ENCODE data around the gene PTPRA.
"Not testable (repeated sequence)": the region's sequence is repeated elsewhere in the genome, so short reads cannot be mapped to it uniquely, and the experiment has no call there.

Gene PTPRA

GRCh38 chr20:3045816-3046676, 172.8 kb downstream of the PTPRA start, which contains the start of gene MRPS26:
MRPS26 (plus strand) TSS chr20:3046052; CDS start chr20:3046069, 17 bp downstream.
- DNase-seq = peak; percentile 85

- no peak for DNase-seq
Measured at GRCh38 chr20:3046677-3047462, 173.6 kb downstream of the PTPRA start.

GRCh38 chr20:3047486-3048419, 174.5 kb downstream of the PTPRA start:
- DNase-seq = no peak

GRCh38 chr20:3051385-3052019, 178.2 kb downstream of the PTPRA start:
- no peak for DNase-seq

GRCh38 chr20:3059489-3059888, 186.2 kb downstream of the PTPRA start:
- no peak for DNase-seq

- not testable (repeated sequence) for DNase-seq
Measured at GRCh38 chr20:3064119-3064518, 190.8 kb downstream of the PTPRA start.

GRCh38 chr20:3067139-3068014, 194.1 kb downstream of the PTPRA start:
- DNase-seq = no peak

GRCh38 chr20:3068075-3068474, 194.8 kb downstream of the PTPRA start:
- no peak for DNase-seq

GRCh38 chr20:3068986-3069900, 196.0 kb downstream of the PTPRA start:
- no peak for DNase-seq

GRCh38 chr20:3070725-3071124, 197.4 kb downstream of the PTPRA start:
- no peak for DNase-seq

GRCh38 chr20:3071266-3071609, 198.0 kb downstream of the PTPRA start:
- no peak for DNase-seq

- DNase-seq = peak; percentile 56
Measured at GRCh38 chr20:3071610-3072529, 198.6 kb downstream of the PTPRA start, which contains the start of gene OXT. OXT (plus strand) TSS chr20:3071620; CDS start chr20:3071656, 36 bp downstream.

- DNase-seq = no peak
Measured at GRCh38 chr20:3072530-3073250, 199.4 kb downstream of the PTPRA start.

GRCh38 chr20:3073251-3073643, 200.0 kb downstream of the PTPRA start:
- not testable (repeated sequence) for DNase-seq

- no peak for DNase-seq
Measured at GRCh38 chr20:3074812-3075211, 201.5 kb downstream of the PTPRA start.

GRCh38 chr20:3075315-3075714, 202.0 kb downstream of the PTPRA start:
- DNase-seq = not testable (repeated sequence)

GRCh38 chr20:3077618-3078134, 204.4 kb downstream of the PTPRA start:
- DNase-seq = no peak

GRCh38 chr20:3080939-3081388, 207.7 kb downstream of the PTPRA start:
- DNase-seq = no peak

Measured in activated CD4-positive, CD25-positive, alpha-beta regulatory T cell treated with anti-CD3 and anti-CD28 coated beads, Interleukin-2, amount 50 U/mL, for 72 hours (primary cell).